CD4-positive, alpha-beta T cell treated with Interferon alpha-2 for 1 hour (primary cell): ENCODE measurements around the gene TPSB2.
"Not testable (repeated sequence)": the region's sequence is repeated elsewhere in the genome, so short reads cannot be mapped to it uniquely, and the experiment has no call there.

Experiments used
- DNase-seq, 2 donors: peaks; one replicate each; pipeline ENCODE4 v3.0.0-alpha.2; 2020 to 2022

TPSB2 gene

DNA sequence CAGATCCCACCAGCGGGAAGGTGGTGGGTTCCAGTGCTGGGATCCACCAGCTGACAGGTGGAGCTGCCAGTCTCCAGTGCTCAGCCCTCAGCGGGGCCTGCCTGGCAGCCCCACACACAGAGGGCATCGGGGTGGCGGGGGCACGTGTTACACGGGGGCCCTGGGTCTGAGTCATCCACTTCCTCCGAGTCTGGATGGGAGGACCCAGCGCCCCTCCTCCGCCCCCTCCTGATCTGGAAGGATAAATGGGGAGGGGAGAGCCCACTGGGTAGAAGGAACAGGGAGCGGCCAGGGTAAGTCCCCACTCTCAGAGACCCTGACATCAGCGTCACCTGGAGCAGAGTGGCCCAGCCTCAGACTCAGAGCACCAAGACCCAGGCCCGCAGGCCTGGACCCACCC is 10.5 kb upstream of the TPSB2 start, which contains the start of gene TPSAB1:
Gene TPSAB1, plus strand, starts transcription at position 270 of the 400 bp plus-strand sequence. CDS start 234 bp downstream, outside the sequence.
- DNase-seq = not testable (repeated sequence)

- DNase-seq = not testable (repeated sequence)
Measured at GRCh38 chr16:1239575-1239974, 9.6 kb upstream of the TPSB2 start.

- not testable (repeated sequence) for DNase-seq
Measured at GRCh38 chr16:1238909-1239308, 8.9 kb upstream of the TPSB2 start.

GRCh38 chr16:1237990-1238389 is 8.0 kb upstream of the TPSB2 start:
- no peak for DNase-seq

DNA sequence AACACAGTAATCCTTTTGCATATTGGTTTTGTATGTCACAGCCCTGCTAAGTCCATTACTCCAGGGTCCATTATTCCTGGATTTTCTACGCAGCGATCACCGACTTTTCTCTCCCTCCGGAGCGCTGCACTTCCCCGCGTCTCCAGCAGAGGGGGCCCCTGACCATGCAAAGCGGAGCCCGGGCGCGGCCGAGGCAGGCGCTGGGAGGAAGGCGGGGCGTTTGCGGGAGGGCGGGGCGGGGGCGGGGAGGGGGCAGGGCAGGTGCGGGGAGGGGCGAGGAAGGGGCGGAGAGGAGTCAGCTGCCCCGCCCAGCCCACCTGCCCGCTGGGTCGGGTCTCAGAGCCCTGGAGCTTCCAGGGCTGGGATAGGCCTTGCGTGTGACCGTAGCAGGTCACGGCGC is 6.7 kb upstream of the TPSB2 start:
- not testable (repeated sequence) for DNase-seq

DNA sequence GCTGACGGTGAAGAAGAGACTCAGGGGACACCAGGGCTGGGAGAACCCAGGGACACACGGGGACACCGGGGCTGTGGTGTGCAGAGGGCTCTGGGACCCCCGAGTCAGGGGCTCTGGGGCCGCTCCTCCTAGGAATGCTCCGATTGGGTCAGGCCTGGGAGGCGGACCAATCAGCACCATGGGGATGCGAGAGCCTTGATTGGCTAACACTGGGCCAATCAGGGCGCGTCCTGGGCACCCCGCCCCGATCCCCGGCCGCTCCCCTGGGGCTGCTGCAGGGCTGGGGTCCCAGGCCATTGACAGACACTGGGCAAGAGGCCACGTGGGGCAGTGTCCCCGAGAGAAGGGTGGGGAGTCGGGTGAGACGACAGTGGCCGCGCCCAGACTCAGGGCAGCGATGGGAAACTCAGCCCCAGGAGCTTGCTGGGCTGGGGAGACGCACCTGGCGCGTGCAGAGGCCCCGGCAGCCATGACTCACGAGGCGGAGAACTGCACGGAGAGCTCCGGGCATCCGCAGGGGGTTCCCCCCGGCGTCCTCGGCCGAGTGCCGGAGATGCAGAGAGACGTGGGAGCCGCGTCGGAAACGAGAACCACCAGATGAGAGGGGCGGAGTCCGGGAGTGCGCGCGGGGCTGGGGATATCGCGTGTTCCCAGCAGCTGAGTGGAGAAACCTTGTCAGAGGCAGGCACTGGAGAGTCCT is 2.2 kb upstream of the TPSB2 start:
- not testable (repeated sequence) for DNase-seq

GRCh38 chr16:1231301-1231700 is 1.3 kb upstream of the TPSB2 start:
- not testable (repeated sequence) for DNase-seq

- DNase-seq = not testable (repeated sequence)
Measured at GRCh38 chr16:1230471-1231212, 658 bp upstream of the TPSB2 start.

- DNase-seq = not testable (repeated sequence)
Measured at GRCh38 chr16:1229476-1229875, 508 bp downstream of the TPSB2 start.

- not testable (repeated sequence) for DNase-seq
Measured at GRCh38 chr16:1228227-1228626, 1.8 kb downstream of the TPSB2 start.

DNA sequence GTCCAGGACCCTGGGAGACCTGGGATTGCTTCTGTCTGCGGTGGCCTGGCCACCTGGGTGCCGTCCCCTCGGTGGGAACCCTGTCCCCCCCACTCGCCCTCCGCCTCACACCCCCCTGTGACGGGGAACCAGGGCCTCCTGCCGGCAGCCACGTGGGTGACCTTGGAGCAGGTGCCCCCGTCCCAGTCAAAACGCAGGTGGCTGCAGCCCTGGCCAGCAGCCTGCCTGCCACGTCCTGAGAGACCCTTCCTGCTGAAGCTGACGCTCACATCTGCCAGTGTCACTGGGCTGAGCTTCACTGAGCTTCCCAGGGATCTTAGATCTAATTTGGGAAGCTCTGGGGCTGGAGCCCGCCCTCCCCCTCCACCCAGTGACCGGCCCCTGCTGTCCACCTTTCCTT is 3.3 kb downstream of the TPSB2 start:
- DNase-seq = not testable (repeated sequence)

GRCh38 chr16:1225728-1226311 is 4.2 kb downstream of the TPSB2 start:
- not testable (repeated sequence) for DNase-seq

GRCh38 chr16:1225051-1225451 is 4.9 kb downstream of the TPSB2 start, which contains the start of gene TPSG1:
TSS of gene TPSG1 (minus strand) at chr16:1225268. CDS start at chr16:1225252, 16 bp downstream.
- DNase-seq = no peak

- DNase-seq = no peak
Measured at GRCh38 chr16:1224558-1224957, 5.4 kb downstream of the TPSB2 start.

GRCh38 chr16:1223355-1224214 is 6.4 kb downstream of the TPSB2 start:
- no peak for DNase-seq

GRCh38 chr16:1222553-1223354 is 7.2 kb downstream of the TPSB2 start:
- no peak for DNase-seq

GRCh38 chr16:1221628-1222552 is 8.1 kb downstream of the TPSB2 start:
- DNase-seq = no peak

DNA sequence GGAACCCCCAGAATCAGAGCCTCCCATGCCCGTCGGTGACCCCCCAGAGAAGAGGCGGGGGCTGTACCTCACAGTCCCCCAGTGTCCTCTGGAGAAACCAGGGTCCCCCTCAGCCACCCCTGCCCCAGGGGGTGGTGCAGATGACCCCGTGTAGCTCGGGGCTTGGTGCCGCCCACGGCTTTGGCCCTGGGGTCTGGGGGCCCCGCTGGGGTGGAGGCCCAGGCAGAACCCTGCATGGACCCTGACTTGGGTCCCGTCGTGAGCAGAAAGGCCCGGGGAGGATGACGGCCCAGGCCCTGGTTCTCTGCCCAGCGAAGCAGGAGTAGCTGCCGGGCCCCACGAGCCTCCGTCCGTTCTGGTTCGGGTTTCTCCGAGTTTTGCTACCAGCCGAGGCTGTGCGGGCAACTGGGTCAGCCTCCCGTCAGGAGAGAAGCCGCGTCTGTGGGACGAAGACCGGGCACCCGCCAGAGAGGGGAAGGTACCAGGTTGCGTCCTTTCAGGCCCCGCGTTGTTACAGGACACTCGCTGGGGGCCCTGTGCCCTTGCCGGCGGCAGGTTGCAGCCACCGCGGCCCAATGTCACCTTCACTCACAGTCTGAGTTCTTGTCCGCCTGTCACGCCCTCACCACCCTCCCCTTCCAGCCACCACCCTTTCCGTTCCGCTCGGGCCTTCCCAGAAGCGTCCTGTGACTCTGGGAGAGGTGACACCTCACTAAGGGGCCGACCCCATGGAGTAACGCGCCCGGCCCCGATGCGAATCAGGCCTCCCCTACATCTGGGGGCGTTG is 8.9 kb downstream of the TPSB2 start:
- no peak for DNase-seq

GRCh38 chr16:1220098-1220728 is 9.8 kb downstream of the TPSB2 start:
- DNase-seq = no peak
